A673 (cell line): ENCODE data around the gene CHDH. TPM values are rescaled to one million over a fixed set of nuclear protein-coding genes. Genes with fewer than 3 reads are reported as not detected.

Experiments used
- BruUV-seq: library from RNA; stranded (reverse); fragments of 400-500 nt; replicated peaks from 2 replicates; lab custom pipeline; 2021; lab: Mats Ljungman, UMichigan
- CTCF ChIA-PET: fragments of 300-600 bp; sonication (Branson Sonifier 250); formaldehyde crosslinking; loops from one replicate; lab custom pipeline; 2022; ENCODE audit warnings: antibody characterized with exemption; lab: Charles Lee
- POLR2A ChIA-PET: fragments of 300-600 bp; sonication (Branson Sonifier 250); formaldehyde crosslinking; loops from one replicate; lab custom pipeline; 2022; ENCODE audit warnings: antibody characterized with exemption; ENCODE audit not compliant: low non-redundant PET; lab: Charles Lee
- DNase-seq: peaks from one replicate; pipeline ENCODE4 v3.0.0-alpha.2; 2015; ENCODE audit warnings: low spot score
- H3K27ac ChIP-seq: fragments of 200-600 bp; sonication (generic); 2 replicates; pipeline ENCODE4 v1.5.1; 2016; ENCODE audit warnings: mixed run types, low read depth, mild to moderate bottlenecking, mixed read lengths, antibody characterized with exemption, low read length; ENCODE audit not compliant: poor library complexity, severe bottlenecking
- H3K27me3 ChIP-seq: fragments of 200-600 bp; sonication (generic); replicated peaks from 2 replicates; pipeline ENCODE4 v1.6.1; 2017; ENCODE audit warnings: mixed run types, low read depth, mild to moderate bottlenecking, mixed read lengths, antibody characterized with exemption, low read length; ENCODE audit not compliant: insufficient read depth, poor library complexity
- H3K36me3 ChIP-seq: fragments of 200-600 bp; sonication (generic); 2 replicates; pipeline ENCODE4 v1.6.1; 2016; ENCODE audit warnings: mixed run types, mild to moderate bottlenecking, mixed read lengths, antibody characterized with exemption, low read length; ENCODE audit not compliant: insufficient read depth, poor library complexity, severe bottlenecking
- H3K4me1 ChIP-seq: fragments of 200-600 bp; sonication (generic); 2 replicates; pipeline ENCODE4 v1.6.1; 2017; ENCODE audit warnings: mixed run types, mild to moderate bottlenecking, mixed read lengths, antibody characterized with exemption, low read length; ENCODE audit not compliant: insufficient read depth, poor library complexity, severe bottlenecking
- H3K4me3 ChIP-seq: fragments of 200-600 bp; sonication (generic); 2 replicates; pipeline ENCODE4 v1.5.1; 2016; ENCODE audit warnings: low read depth, mixed run types, mild to moderate bottlenecking, mixed read lengths, low read length; ENCODE audit not compliant: poor library complexity, severe bottlenecking
- H3K9me3 ChIP-seq: fragments of 200-600 bp; sonication (generic); 2 replicates; pipeline ENCODE4 v1.6.1; 2016; ENCODE audit warnings: mixed run types, low read depth, mild to moderate bottlenecking, mixed read lengths, antibody characterized with exemption, low read length; ENCODE audit not compliant: poor library complexity, severe bottlenecking
- CTCF ChIP-seq: fragments of 300-800, 200-600 bp; sonication (generic); conservative IDR thresholded peaks from 2 replicates; pipeline ENCODE4 v1.5.1; 2017; ENCODE audit warnings: low read depth, mild to moderate bottlenecking, antibody characterized with exemption, low read length, moderate library complexity, mixed read lengths
- EZH2 ChIP-seq: fragments of 200-600 bp; sonication (generic); IDR thresholded peaks from 2 replicates; pipeline ENCODE4 v1.6.1; 2017; ENCODE audit warnings: borderline replicate concordance, low read depth, mild to moderate bottlenecking, mixed read lengths, antibody characterized with exemption, low read length; ENCODE audit not compliant: poor library complexity, severe bottlenecking
- intact Hi-C: fragments of 100-400 bp; cut with micrococcal nuclease; formaldehyde crosslinking; loops from one replicate; pipeline ENCODE4 v1.10.0; 2022; ENCODE audit not compliant: unreplicated experiment
- total RNA-seq: library from RNA; stranded (reverse); gene quantifications from 2 replicates; pipeline ENCODE4 v1.2.3, GENCODE V29; 2021

CHDH gene
- total RNA-seq, 1 experiment from 2014 or later: not detected

- TF ChIP-seq CTCF (no peak), EZH2 (no peak)
Observed at GRCh38 chr3:53824795-53825194, 21.4 kb downstream of the CHDH start.

GRCh38 chr3:53823956-53824657, 22.1 kb downstream of the CHDH start:
- CTCF ChIA-PET: no interaction called here
- H3K4me3 ChIP-seq: no peak overlapping the region
- no TSS peak for BruUV-seq
- POLR2A ChIA-PET: no interaction called here
- no peaks in the 10 kb centered on the region for H3K9me3 ChIP-seq
- no peaks in the 10 kb centered on the region for H3K36me3 ChIP-seq
- no peaks in the 10 kb centered on the region for H3K27me3 ChIP-seq
- no peak overlapping the region for H3K27ac ChIP-seq
- no peak for DNase-seq
- no peak for TF ChIP-seq CTCF
- intact Hi-C loops: no loop called here
- H3K4me1 ChIP-seq: no peaks in the 10 kb centered on the region

More at GRCh38 chr3:53824795-53825194, 21.4 kb downstream of the CHDH start:
- no peak for DNase-seq
- Histone ChIP-seq H3K27ac (no peak overlapping the region), H3K4me1 (no peaks in the 10 kb centered on the region), H3K36me3 (no peaks in the 10 kb centered on the region), H3K4me3 (no peak overlapping the region), H3K9me3 (no peaks in the 10 kb centered on the region), H3K27me3 (no peaks in the 10 kb centered on the region)
- POLR2A ChIA-PET: no interaction called here
- no TSS peak for BruUV-seq
- intact Hi-C loops: no loop called here
- CTCF ChIA-PET: no interaction called here

GRCh38 chr3:53823026-53823955, 22.9 kb downstream of the CHDH start:
- BruUV-seq: no TSS peak
- POLR2A ChIA-PET: no interaction called here
- intact Hi-C loops: no loop called here
- Histone ChIP-seq H3K4me3 (no peak overlapping the region), H3K36me3 (no peaks in the 10 kb centered on the region), H3K27me3 (no peaks in the 10 kb centered on the region), H3K9me3 (no peaks in the 10 kb centered on the region), H3K4me1 (no peaks in the 10 kb centered on the region), H3K27ac (no peak overlapping the region)
- CTCF ChIA-PET: no interaction called here
- DNase-seq: no peak
- TF ChIP-seq CTCF (no peak), EZH2 (no peak)
